Ishikawa (cell line): ENCODE data around the gene EIF1AD.

Experiments used
- CEBPB ChIP-seq: IDR thresholded peaks from 2 replicates; pipeline ENCODE4 v1.6.1; 2012
- CREB1 ChIP-seq: IDR thresholded peaks from 2 replicates; pipeline ENCODE4 v1.6.1; 2012; ENCODE audit warnings: low read depth
- EGR1 ChIP-seq: IDR thresholded peaks from 2 replicates; pipeline ENCODE4 v1.6.1; 2012
- EP300 ChIP-seq: IDR thresholded peaks from 2 replicates; pipeline ENCODE4 v1.6.1; 2012; ENCODE audit warnings: borderline replicate concordance
- FOXM1 ChIP-seq: IDR thresholded peaks from 2 replicates; pipeline ENCODE4 v1.6.1; 2012; ENCODE audit warnings: low read depth, borderline replicate concordance
- NFIC ChIP-seq: IDR thresholded peaks from 2 replicates; pipeline ENCODE4 v1.6.1; 2012
- RAD21 ChIP-seq: IDR thresholded peaks from 2 replicates; pipeline ENCODE4 v1.6.1; 2012; ENCODE audit warnings: low read depth
- TAF1 ChIP-seq: IDR thresholded peaks from 2 replicates; pipeline ENCODE4 v1.6.1; 2012; ENCODE audit warnings: low read depth, mild to moderate bottlenecking
- TCF12 ChIP-seq: IDR thresholded peaks from 2 replicates; pipeline ENCODE4 v1.6.1; 2012; ENCODE audit warnings: low read depth
- TEAD4 ChIP-seq: IDR thresholded peaks from 2 replicates; pipeline ENCODE4 v1.6.1; 2012
- YY1 ChIP-seq: IDR thresholded peaks from 2 replicates; pipeline ENCODE4 v1.6.1; 2012; ENCODE audit warnings: low read depth
- ZBTB7A ChIP-seq: IDR thresholded peaks from 2 replicates; pipeline ENCODE4 v1.6.1; 2012; ENCODE audit warnings: low read depth
- TF ChIP-seq, protein P1 (sequence below): IDR thresholded peaks from 2 replicates; pipeline ENCODE4 v1.6.1; 2012; ENCODE audit warnings: low read depth, mild to moderate bottlenecking
- TF ChIP-seq, protein P2 (sequence below): IDR thresholded peaks from 2 replicates; pipeline ENCODE4 v1.6.1; 2012
- TF ChIP-seq, protein P3 (sequence below): IDR thresholded peaks from 2 replicates; pipeline ENCODE4 v1.6.1; 2012

EIF1AD gene

GRCh38 chr11:66042227-66042995 lies 40.5 kb upstream of the EIF1AD start:
- no peak for TF ChIP-seq TAF1
- no peak for TF ChIP-seq CEBPB
- TF ChIP-seq NFIC, result no peak
- TF ChIP-seq, protein P1, sequence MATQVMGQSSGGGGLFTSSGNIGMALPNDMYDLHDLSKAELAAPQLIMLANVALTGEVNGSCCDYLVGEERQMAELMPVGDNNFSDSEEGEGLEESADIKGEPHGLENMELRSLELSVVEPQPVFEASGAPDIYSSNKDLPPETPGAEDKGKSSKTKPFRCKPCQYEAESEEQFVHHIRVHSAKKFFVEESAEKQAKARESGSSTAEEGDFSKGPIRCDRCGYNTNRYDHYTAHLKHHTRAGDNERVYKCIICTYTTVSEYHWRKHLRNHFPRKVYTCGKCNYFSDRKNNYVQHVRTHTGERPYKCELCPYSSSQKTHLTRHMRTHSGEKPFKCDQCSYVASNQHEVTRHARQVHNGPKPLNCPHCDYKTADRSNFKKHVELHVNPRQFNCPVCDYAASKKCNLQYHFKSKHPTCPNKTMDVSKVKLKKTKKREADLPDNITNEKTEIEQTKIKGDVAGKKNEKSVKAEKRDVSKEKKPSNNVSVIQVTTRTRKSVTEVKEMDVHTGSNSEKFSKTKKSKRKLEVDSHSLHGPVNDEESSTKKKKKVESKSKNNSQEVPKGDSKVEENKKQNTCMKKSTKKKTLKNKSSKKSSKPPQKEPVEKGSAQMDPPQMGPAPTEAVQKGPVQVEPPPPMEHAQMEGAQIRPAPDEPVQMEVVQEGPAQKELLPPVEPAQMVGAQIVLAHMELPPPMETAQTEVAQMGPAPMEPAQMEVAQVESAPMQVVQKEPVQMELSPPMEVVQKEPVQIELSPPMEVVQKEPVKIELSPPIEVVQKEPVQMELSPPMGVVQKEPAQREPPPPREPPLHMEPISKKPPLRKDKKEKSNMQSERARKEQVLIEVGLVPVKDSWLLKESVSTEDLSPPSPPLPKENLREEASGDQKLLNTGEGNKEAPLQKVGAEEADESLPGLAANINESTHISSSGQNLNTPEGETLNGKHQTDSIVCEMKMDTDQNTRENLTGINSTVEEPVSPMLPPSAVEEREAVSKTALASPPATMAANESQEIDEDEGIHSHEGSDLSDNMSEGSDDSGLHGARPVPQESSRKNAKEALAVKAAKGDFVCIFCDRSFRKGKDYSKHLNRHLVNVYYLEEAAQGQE, result no peak
- no peak for TF ChIP-seq TCF12
- TF ChIP-seq ZBTB7A, result no peak
- TF ChIP-seq, protein P2, sequence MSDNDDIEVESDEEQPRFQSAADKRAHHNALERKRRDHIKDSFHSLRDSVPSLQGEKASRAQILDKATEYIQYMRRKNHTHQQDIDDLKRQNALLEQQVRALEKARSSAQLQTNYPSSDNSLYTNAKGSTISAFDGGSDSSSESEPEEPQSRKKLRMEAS, result no peak
- no peak for TF ChIP-seq TEAD4
- TF ChIP-seq RAD21, result no peak
- TF ChIP-seq, protein P3, sequence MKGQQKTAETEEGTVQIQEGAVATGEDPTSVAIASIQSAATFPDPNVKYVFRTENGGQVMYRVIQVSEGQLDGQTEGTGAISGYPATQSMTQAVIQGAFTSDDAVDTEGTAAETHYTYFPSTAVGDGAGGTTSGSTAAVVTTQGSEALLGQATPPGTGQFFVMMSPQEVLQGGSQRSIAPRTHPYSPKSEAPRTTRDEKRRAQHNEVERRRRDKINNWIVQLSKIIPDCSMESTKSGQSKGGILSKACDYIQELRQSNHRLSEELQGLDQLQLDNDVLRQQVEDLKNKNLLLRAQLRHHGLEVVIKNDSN, result no peak
- no peak for TF ChIP-seq EGR1
- TF ChIP-seq EP300, result no peak
- no peak for TF ChIP-seq YY1
- TF ChIP-seq FOXM1, result no peak
- TF ChIP-seq CREB1, result no peak

DNA sequence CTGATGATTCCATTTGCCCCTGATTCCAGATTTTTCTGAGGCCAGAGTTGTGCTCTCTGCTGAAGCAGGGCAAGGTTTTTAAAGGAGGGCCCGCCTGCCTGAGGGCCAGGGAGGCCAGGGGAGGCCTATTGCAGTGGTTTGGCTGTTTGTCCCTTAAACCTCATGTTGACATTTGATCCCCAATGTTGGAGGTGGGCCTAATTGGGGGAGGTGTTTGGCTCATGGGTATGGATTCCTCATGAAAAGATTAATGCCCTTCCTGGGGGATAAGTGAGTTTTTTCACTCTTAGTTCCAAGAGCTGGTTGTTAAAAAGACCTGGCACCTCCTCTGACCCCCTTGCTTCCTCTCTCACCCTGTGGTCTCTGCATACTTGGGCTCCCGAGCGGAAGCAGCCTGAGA lies 37.8 kb upstream of the EIF1AD start:
- TF ChIP-seq, protein P1, result no peak
- 0 out of 2 replicates have a peak, but pooled peaks have one; percentile 24 for TF ChIP-seq NFIC

- TF ChIP-seq FOXM1 (no peak), NFIC (no peak), CEBPB (no peak), RAD21 (no peak), YY1 (no peak)
- TF ChIP-seq, protein P2, result no peak
- TF ChIP-seq, protein P1, result no peak
Observed at GRCh38 chr11:66037327-66037726, 35.4 kb upstream of the EIF1AD start.

DNA sequence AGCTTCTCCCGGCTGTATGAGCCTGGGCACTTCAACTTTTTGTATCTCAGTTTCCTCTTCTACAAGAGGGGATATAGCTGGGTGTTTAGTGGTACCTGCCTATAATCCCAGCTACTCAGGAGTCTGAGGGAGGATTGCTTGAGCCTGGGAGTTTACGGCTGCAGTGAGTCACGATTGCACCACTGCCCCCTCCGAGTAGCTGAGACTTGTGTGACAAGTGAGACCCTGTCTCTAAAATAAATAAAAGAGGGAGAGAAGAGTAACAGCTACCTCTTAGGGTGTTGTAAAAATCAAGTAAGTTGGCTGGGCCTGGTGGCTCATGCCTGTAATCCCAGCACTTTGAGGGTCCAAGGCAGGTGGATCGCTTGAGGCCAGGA lies 34.4 kb upstream of the EIF1AD start:
- no peak for TF ChIP-seq EGR1
- TF ChIP-seq EP300, result no peak

DNA sequence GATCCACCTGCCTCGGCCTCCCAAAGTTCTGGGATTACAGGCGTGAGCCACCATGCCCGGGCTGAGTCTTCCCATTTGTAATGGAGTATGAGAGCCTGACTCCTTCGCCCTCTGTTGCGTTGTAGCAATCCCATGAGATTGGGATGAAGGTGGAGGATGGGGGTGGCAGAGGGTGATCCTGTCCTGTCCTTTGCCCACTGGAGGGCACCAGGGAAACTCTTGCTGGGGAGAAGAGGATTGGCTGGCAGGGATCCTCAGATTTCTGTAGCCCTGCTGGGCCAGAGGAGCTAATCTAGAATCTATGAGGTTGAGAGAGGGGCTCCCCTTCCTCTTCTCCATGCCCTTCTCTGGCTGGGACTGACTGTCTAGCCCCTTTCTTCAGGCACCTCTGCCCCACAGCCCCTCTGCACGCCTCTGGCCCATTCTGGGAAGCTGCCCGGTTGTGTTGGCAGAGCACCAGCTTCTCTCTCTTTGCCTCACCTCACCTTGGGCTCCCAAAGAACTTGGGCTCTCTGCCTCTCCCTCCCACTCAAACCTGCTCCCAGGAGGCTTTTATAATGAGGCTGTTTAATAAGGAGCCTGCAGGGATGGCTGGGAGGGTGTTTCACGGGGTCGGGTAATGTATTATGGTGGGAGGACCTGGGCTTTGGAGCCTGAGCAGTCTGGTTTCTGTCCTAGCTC lies 33.8 kb upstream of the EIF1AD start:
- TF ChIP-seq TAF1 (no peak), TCF12 (no peak)
